ENCODE data around the gene TAF11L12.

- no peak for TF ChIP-seq CTCF (IDR thresholded peaks at IDR 0.05)
- TF ChIP-seq POLR2A (IDR thresholded peaks at IDR 0.05): no peak
These were observed 45.7 kb downstream of the TAF11L12 start for GRCh38 chr5:17655921-17656320.

All from vagina (tissue), 2 donors.